ENCODE data around the gene CDH15. TPM values are rescaled to one million over a fixed set of nuclear protein-coding genes. Genes with fewer than 3 reads are reported as not detected.

CDH15 gene
- total and polyA plus RNA-seq, 2 of the 13 experiments (the other 11 are each of a cell fraction or from before 2014, with no cell fraction given) = 0.74 to 2.2 TPM

- TF ChIP-seq SRSF4 (IDR thresholded peaks at IDR 0.05; ENCODE audit: low read depth, low read length, poor library complexity, severe bottlenecking) = no peak
- TF ChIP-seq ZNF746 (CRISPR knock-in tag; IDR thresholded peaks at IDR 0.05) = no peak
- no peak for TF ChIP-seq NFAT5 (CRISPR knock-in tag; IDR thresholded peaks at IDR 0.05)
- TF ChIP-seq ZNF234 (CRISPR knock-in tag; conservative IDR thresholded peaks at IDR 0.05) = no peak
- 0 out of 2 replicates have a peak, but pooled peaks have one; percentile 38 for TF ChIP-seq ZNF281 (CRISPR knock-in tag; IDR thresholded peaks at IDR 0.05; ENCODE audit: borderline replicate concordance)
- TF ChIP-seq ZNF142 (CRISPR knock-in tag; IDR thresholded peaks at IDR 0.05) = no peak
- no peak for TF ChIP-seq HNF1A (IDR thresholded peaks at IDR 0.05; ENCODE audit: low read depth)
- no peak for TF ChIP-seq HNF1A (CRISPR knock-in tag; IDR thresholded peaks at IDR 0.05; ENCODE audit: borderline replicate concordance)
These were observed at the start of gene CDH15 (continued) for GRCh38 chr16:89171216-89172170.
